Measurements from ENCODE around the gene AATK.

AATK gene

DNA sequence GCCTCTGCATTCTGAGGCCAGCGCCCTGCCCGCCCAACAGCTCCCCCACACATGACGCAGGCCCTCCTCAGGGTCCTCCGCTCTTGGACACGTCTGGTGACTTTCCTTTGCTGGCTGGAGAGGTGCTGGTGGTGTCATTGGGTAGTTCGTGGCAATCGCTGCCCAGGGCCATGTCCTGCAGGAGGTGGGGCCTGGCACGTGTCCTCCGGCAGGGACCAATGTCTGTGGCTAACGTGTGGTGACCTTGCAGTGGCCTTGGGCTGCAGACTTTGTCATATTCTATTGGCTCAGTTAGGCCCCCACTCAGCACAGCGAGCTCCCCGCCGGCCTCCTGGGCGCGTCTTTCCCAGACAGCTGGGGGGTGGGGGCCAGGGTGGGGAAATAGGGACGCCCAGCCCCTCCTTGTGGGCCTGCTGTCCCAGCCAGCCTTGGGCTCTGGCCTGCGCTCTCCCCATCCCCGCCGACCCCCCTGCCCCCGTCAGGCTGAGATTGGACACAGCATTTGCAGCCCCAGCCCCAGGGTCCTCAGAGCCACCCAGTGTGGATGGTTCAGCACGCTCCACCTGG, 52.8 kb downstream of the AATK start:
- no peak for DNase-seq (ENCODE audit: low read depth)

DNA sequence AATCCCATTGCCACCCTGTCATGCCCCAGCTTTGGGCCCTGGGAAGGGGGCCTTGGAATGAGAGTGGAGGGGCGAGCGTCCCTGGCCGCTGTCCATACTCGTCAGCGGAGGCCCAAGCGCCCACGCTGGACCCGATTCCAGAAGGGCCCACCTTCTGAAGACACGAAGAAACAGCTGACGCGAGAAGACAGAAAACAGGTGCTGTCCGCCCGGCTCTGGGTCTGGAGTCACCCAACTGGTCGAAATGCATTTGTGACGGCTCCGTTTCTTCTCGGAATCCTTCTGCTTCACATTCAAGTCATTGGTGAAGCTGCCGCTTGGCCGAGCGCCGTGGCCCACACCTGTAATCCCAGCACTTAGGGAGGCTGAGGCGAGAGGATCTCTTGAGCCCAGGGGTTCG, 53.6 kb downstream of the AATK start:
- no peak for DNase-seq (ENCODE audit: low read depth)

DNA sequence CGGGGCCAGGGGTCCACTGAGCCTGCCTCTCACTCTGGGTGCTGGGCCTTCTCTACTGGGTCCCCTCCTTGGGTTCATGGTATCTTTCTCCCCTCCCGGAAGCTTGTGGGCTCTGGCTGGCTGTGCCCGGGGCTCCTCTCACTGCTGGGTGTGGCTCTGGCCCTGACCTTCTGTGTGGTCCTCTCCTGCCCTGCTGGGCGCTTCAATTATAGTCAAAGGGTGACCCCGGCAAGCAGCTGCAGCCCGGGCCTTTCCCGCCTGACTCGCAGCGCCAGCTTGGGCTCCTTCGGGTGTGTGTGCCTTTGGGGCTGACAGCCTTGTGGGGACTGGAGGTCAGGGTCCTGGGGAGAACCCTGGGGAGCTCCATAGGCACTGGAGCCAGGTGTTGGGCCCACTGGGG, 55.0 kb downstream of the AATK start:
- DNase-seq (ENCODE audit: low read depth): no peak

- DNase-seq (ENCODE audit: low read depth): no peak
Observed at GRCh38 chr17:81110488-81111040, 55.5 kb downstream of the AATK start.

DNA sequence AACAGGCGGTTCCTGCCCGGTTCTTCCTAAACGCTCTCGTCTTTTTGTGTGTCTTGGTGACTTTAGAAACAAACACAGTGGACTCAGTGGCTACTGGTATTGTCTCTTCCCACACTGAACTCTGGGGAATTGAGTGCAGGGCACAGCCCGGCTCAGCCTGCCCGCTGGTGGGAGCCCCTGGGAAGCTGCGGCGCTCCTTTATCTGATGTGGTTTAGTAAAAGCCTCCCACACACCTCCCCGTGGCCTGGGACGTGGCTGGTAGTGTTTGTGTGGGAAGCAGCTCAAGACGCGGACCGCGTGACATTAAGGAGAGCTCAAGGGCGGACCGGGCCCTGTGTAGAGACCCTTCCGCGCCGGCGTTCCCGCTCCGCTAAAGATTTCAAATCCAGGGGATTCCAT, 56.1 kb downstream of the AATK start:
- DNase-seq (ENCODE audit: low read depth): no peak

GRCh38 chr17:81108220-81108619, 57.8 kb downstream of the AATK start:
- DNase-seq (ENCODE audit: low read depth): no peak

- no peak for DNase-seq (ENCODE audit: low read depth)
Observed at GRCh38 chr17:81106716-81107115, 59.3 kb downstream of the AATK start.

GRCh38 chr17:81103379-81103778, 62.6 kb downstream of the AATK start:
- DNase-seq (ENCODE audit: low read depth): no peak

DNA sequence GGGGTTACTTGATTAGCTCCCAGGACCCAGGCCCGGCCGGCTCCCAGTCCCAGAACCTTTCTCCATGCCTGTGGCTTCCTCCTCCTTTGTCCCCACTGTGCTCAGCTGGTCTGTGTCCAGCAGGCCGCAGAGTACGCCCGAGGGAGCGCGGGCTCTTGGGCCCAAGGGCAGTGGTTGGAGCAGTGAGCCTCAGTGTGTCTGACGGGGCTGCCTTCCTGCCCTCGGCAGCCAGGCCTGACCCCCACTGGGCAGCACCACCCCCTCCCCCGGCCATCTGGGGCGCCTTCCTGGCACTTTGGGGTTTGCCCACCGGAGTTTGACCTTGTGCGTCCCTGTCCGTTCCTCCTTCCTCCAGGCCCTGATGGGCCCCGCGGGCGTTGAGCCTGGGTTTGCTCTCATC, 63.2 kb downstream of the AATK start:
- no peak for DNase-seq (ENCODE audit: low read depth)

- DNase-seq (ENCODE audit: low read depth): no peak
Observed at GRCh38 chr17:81102352-81102751, 63.7 kb downstream of the AATK start.

- no peak for DNase-seq (ENCODE audit: low read depth)
Observed at GRCh38 chr17:81101614-81102306, 64.3 kb downstream of the AATK start.

DNA sequence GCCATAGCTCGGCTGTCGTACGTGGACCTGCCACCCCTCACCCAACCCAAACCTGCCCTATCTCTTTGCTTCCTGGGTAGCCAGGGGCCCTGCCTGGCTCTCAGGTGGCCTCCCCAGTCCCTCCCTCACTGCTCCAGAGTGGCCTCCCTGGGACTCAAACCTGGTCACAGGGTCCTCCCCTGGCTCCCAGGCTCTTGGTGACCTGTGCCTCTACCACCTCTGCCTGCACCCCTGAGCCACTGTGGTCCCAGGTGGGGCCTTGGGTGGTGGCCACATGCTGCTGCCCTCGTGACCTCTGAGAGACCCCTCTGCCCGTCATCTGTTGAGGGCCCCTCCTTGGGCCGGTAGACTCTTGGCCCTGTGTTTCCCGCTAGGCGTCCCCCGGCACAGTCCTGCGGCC, 65.4 kb downstream of the AATK start:
- no peak for DNase-seq (ENCODE audit: low read depth)

DNA sequence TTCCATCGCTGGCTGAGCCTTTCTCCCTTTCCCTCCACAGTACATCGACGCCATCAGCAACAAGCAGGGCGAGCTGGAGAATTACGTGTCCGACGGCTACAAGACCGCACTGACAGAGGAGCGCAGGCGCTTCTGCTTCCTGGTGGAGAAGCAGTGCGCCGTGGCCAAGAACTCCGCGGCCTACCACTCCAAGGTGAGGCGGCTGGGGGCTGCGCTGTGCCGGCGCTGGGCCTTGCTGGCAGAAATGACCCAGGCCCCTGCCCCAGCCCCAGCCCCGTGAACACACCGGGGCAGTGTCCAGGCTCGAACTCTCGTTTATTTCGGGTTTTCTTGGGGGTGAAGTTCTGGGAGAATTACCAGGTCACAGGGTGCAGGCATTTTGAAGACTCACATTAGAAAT, 66.1 kb downstream of the AATK start:
- DNase-seq (ENCODE audit: low read depth): no peak

GRCh38 chr17:81097943-81098308, 68.1 kb downstream of the AATK start:
- no peak for DNase-seq (ENCODE audit: low read depth)

DNA sequence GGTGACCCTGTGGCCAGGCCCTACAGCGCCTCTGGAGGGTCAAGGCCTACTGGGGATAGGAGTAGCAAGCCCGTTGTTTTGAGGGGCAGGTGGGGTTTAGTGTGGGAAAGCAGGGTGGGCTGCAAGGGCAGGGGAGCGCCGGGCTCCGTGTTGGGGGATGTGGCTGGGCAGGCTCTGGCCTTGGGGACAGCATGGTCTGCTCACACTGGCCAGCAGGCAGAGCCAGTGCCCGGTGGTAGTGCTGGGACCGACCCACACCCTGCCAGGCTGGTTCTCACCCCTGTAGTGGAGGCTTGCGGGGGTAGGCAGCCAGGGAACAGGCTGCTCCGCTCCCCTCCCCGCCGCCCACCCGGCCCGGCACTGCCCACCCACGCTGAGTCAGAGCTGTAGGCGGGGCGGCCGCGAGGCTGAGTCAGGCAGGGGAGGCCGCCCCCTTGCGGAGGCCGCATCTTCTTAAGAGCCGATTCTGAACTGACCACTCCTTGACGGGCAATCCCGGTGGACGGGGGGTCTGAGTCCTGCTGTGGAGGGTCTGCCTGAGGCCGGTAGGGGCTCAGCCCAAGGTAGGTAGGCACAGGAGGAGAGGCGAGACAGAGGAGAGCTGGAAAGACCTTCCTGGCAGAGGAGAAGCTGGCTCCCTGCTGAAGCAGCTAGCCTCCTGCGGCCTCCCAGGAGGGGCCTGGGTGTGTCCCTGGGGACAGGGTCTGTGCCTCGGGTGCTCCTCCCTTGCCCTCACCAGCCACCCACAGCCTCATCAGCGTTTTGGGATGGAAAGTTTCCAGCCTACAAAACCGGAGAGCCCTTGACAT, 68.7 kb downstream of the AATK start:
- DNase-seq (ENCODE audit: low read depth): peak; percentile 30

GRCh38 chr17:81096741-81097133, 69.3 kb downstream of the AATK start:
- DNase-seq (ENCODE audit: low read depth): no peak

- no peak for DNase-seq (ENCODE audit: low read depth)
Observed at GRCh38 chr17:81095383-81095762, 70.6 kb downstream of the AATK start.

- DNase-seq (ENCODE audit: low read depth): peak; percentile 100
Observed at GRCh38 chr17:81094509-81095382, 71.3 kb downstream of the AATK start.

DNA sequence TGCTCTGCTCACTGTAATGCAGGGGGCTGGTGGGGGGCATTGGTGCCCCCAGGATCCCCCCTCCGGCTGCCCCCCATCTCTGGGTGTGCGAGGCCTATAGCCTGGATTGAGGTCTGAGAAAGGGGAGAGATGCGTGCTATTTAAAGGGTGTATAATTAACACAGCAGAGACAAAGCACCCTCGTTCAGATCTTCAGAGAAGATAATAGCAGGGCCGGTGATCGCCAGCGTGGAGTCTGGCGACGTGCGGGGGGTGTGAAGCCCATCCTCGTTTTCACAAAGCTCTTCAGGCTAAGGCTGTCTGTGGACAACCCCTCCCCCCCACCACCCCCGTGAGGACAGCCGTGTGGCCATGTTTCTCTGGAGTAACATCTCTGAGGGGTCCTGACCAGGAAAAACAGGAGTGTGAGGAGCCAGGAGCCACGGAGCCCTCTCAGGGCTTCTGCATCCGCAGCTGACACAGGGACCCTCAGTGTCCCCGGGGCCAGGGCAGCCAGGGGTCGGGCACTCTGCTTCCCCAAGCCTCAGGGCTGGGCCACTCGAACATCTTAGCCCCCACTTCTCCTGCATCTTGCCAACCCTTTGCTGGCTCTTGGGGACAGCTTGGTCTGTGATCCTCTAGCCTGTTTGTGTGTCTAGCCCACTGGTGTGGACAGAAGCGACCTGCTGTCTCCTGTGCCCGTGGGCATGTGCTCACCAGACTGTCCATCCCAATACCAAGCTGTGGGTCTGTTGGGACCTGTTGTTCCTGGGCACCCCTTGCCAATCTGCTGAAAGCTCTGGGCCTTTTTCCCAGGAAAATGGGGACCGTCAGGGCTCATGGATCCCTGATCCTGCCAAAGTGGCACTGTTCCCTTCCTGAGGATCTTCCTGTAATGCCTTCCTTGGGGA, 72.2 kb downstream of the AATK start:
- no peak for DNase-seq (ENCODE audit: low read depth)

DNA sequence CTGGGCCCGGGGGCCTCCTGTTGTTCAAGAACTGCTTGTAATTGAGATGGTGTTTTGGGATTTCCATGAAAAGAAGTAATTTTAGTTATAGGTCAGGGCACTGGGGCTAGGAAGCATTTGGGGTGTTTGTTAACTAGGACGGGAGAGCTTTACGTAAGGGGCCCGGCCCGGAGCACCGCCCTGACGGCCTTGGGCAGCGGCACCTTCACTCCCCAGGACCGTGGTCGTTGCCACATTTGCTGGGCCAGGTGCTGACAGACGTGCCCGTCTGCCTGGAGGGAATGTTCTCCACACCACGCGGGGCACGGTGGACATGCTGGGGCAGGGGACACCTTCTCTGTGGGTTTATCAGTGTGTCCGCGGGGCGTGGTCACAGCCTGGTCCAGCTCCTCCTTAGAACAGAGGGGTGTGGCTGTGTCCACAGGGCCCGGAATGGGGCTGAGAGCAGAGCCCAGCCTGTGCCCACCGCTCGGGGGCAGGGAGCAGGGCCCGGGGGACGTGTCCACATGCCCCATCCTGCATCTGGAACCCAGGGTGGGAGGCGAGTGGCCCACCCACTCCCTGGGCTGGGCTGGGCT, 73.4 kb downstream of the AATK start:
- no peak for DNase-seq (ENCODE audit: low read depth)

Measured in GM04503 (cell line).